K562 (cell line): ENCODE measurements around the gene TTC33. TPM values are rescaled to one million over a fixed set of nuclear protein-coding genes. Genes with fewer than 3 reads are reported as not detected.

Experiments
- ATAC-seq: fragments of 200-7000 bp; cut with Tn5 transposase; 3 replicates; pipeline ENCODE4 v1.9.1; 2020; ENCODE audit warnings: moderate library complexity
- BruUV-seq: library from RNA; stranded (reverse); fragments of 400-500 nt; replicated peaks from 2 replicates; lab custom pipeline; 2021; lab: Mats Ljungman, UMichigan
- CTCF ChIA-PET: fragments of 300-600 bp; formaldehyde crosslinking; extraction: SDS; loops from one replicate; lab custom pipeline; 2021; ENCODE audit warnings: low intra/inter-chr PET ratio; lab: Yijun Ruan, JAX
- POLR2A ChIA-PET: fragments of 300-600, 350-650 bp; sonication (Branson Sonifier 250); formaldehyde crosslinking; extraction: SDS; loops from one replicate; lab custom pipeline; 2021; ENCODE audit warnings: antibody characterized with exemption, inconsistent platforms; lab: Yijun Ruan, JAX
- DNase-seq, 4 experiments: peaks; one replicate each; pipeline versions ENCODE4 v3.0.0 to v3.0.0-alpha.2; 2011 to 2018; ENCODE audit warnings: low spot score in 3 of 4, mixed read lengths in 3 of 4; ENCODE audit errors: extremely low read depth in 1 of 4
- FAIRE-seq: peaks from 2 replicates; lab custom pipeline; 2011; peaks lifted over from hg19 to GRCh38; lab: Jason Lieb, UNC
- H2AFZ ChIP-seq: 2 replicates; pipeline ENCODE4 v1.6.0; 2011; ENCODE audit warnings: low read depth, low read length, control low read depth, inconsistent platforms
- H3K27ac ChIP-seq: fragments of 200-600 bp; 3 replicates; pipeline ENCODE4 v1.8.0; 2011; ENCODE audit warnings: low read depth, mild to moderate bottlenecking, control low read depth, inconsistent platforms, low read length, moderate library complexity, mixed read lengths; ENCODE audit errors: extremely low read depth
- H3K27me3 ChIP-seq, 2 experiments: fragments of 300-600 bp in 1 of 2; 2 replicates in 1 of 2; 3 replicates in 1 of 2; pipeline versions ENCODE4 v1.6.0 to v1.8.0; 2011; ENCODE audit warnings: inconsistent platforms in 2 of 2, low read length in 2 of 2, mild to moderate bottlenecking in 1 of 2, mixed read lengths in 1 of 2, moderate library complexity in 1 of 2; ENCODE audit not compliant: control insufficient read depth in 2 of 2, insufficient read depth in 2 of 2
- H3K36me3 ChIP-seq: fragments of 300-600 bp; 3 replicates; pipeline ENCODE4 v1.8.0; 2011; ENCODE audit warnings: mild to moderate bottlenecking, low read length, inconsistent platforms; ENCODE audit not compliant: control insufficient read depth, insufficient read depth
- H3K4me1 ChIP-seq, 2 experiments: fragments of 200-600 bp in 1 of 2; replicated peaks in 1 of 2; 2 replicates in 1 of 2; 3 replicates in 1 of 2; pipeline versions ENCODE4 v1.5.1 to v1.8.0; 2011; ENCODE audit warnings: inconsistent platforms in 2 of 2, low read length in 2 of 2, mild to moderate bottlenecking in 1 of 2, mixed read lengths in 1 of 2, moderate library complexity in 1 of 2; ENCODE audit not compliant: control insufficient read depth in 2 of 2, insufficient read depth in 2 of 2
- H3K4me2 ChIP-seq: 2 replicates; pipeline ENCODE4 v1.6.1; 2011; ENCODE audit warnings: low read length, control low read depth, inconsistent platforms, mixed read lengths; ENCODE audit not compliant: insufficient read depth
- H3K4me3 ChIP-seq: fragments of 200-600 bp; sonication (generic), shearing (Covaris generic); 2 replicates; pipeline ENCODE4 v1.5.1; 2016; ENCODE audit warnings: control low read depth, inconsistent platforms
- H3K79me2 ChIP-seq: fragments of 200-600 bp; 3 replicates; pipeline ENCODE4 v1.8.0; 2011; ENCODE audit warnings: low read length, inconsistent platforms; ENCODE audit not compliant: control insufficient read depth, insufficient read depth
- H3K9ac ChIP-seq, 2 experiments: 2 replicates each; pipeline versions ENCODE4 v1.6.0 to v1.6.1; 2011; ENCODE audit warnings: low read depth in 2 of 2, low read length in 2 of 2, control low read depth in 1 of 2, inconsistent platforms in 1 of 2, mild to moderate bottlenecking in 1 of 2, mixed read lengths in 1 of 2; ENCODE audit not compliant: insufficient read depth in 1 of 2
- H3K9me1 ChIP-seq: one replicate; pipeline ENCODE4 v1.6.0; 2011; ENCODE audit warnings: inconsistent platforms, mild to moderate bottlenecking, low read length, moderate library complexity; ENCODE audit not compliant: control insufficient read depth, insufficient read depth
- H3K9me3 ChIP-seq: replicated peaks from 2 replicates; pipeline ENCODE4 v1.5.1; 2011; ENCODE audit warnings: low read depth, low read length, inconsistent platforms; ENCODE audit not compliant: control insufficient read depth, insufficient read depth
- H4K20me1 ChIP-seq: replicated peaks from 2 replicates; pipeline ENCODE4 v1.6.1; 2011; ENCODE audit warnings: low read length, inconsistent platforms, mixed read lengths; ENCODE audit not compliant: control insufficient read depth, insufficient read depth
- E2F3 ChIP-seq: fragments of 250-450 bp; sonication (Bioruptor Pico); IDR thresholded peaks from 2 replicates; pipeline ENCODE4 v1.4.0; 2020; ENCODE audit warnings: mild to moderate bottlenecking
- ELF1 ChIP-seq: fragments of 200-800 bp; sonication (Bioruptor generic); IDR thresholded peaks from 2 replicates; pipeline ENCODE4 v1.6.1; 2016; ENCODE audit warnings: missing genetic modification characterization, missing compliant biosample characterization
- NEUROD1 ChIP-seq: fragments of 150-350 bp; IDR thresholded peaks from 2 replicates; pipeline ENCODE4 v1.6.1; 2014; ENCODE audit warnings: borderline replicate concordance, low read length, low read depth; ENCODE audit not compliant: partially characterized antibody
- RFX1 ChIP-seq: fragments of 450-650 bp; IDR thresholded peaks from 2 replicates; pipeline ENCODE4 v1.6.1; 2016; ENCODE audit warnings: mild to moderate bottlenecking, moderate library complexity
- WGBS: fragments of 100-300 bp; shearing (Covaris generic); methylation state at CpG from one replicate; pipeline ENCODE4 v1.1.6; 2016; ENCODE audit warnings: low coverage, mixed read lengths; ENCODE audit not compliant: insufficient coverage; ENCODE audit errors: missing lambda C conversion rate; 5-methylcytosine and 5-hydroxymethylcytosine counted together
- in situ Hi-C: fragments of 300-500 bp; cut with MboI; formaldehyde crosslinking; loops from 4 replicates; pipeline ENCODE4 v1.15.0; 2018; ENCODE audit warnings: inconsistent platforms, mixed read lengths
- intact Hi-C: fragments of 100-400 bp; cut with micrococcal nuclease; formaldehyde crosslinking; loops from 2 replicates; pipeline ENCODE4 v1.14.2; 2022
- polyA plus RNA-seq, 8 experiments: library from polyadenylated mRNA; depleted of rRNA in 4 of 8; stranded (reverse) in 5 of 8; unstranded in 3 of 8; fragments of >200 nt; fragmentation: Nextera tagmentation in 2 of 8; fragmentation: Illumina TruSeq in 1 of 8; extraction: Ambion mirVana in 2 of 8; extraction: Trizol in 1 of 8; gene quantifications; 2 replicates each; pipeline versions ENCODE4 v1.2.1 to v1.2.3, GENCODE V29; 2011 to 2014; ENCODE audit warnings: inconsistent platforms in 1 of 8, missing spikeins in 1 of 8
- total RNA-seq, 7 experiments: library from RNA; depleted of rRNA in 6 of 7; stranded (reverse); fragments of >200 nt in 6 of 7; fragmentation: Illumina TruSeq in 2 of 7; extraction: Trizol in 2 of 7; gene quantifications; 2 replicates each; pipeline versions ENCODE4 v1.2.1 to v1.2.3, GENCODE V29; 2011 to 2021; ENCODE audit warnings: low replicate concordance in 1 of 7

TTC33 gene
- total and polyA plus RNA-seq, 9 of the 15 experiments (the other 6 are each of a cell fraction or from before 2014, with no cell fraction given) = 11.5 to 24.9 (median 21.1) TPM

- Histone ChIP-seq H3K79me2 (no peaks in the 10 kb centered on the region), H3K4me1 (no peaks in the 10 kb centered on the region), H3K9ac (no peak overlapping the region), H3K27ac (no peak overlapping the region), H3K4me3 (no peak overlapping the region), H3K4me2 (no peak overlapping the region), H3K9me3 (no peaks in the 10 kb centered on the region), H3K9me1 (no peaks in the 10 kb centered on the region), H2AFZ (no peak overlapping the region), H3K36me3 (no peaks in the 10 kb centered on the region), H3K27me3 (no peaks in the 10 kb centered on the region), H4K20me1 (no peaks in the 10 kb centered on the region)
- BruUV-seq = no TSS peak
- ATAC-seq (no peak), DNase-seq (no peak), FAIRE-seq (no peak)
- 0% methylated on average over 1 of the region's 1 CpG for WGBS
- TF ChIP-seq ELF1 (tag) (no peak), RFX1 (peak; percentile 23; the same call in 1 of the 2 replicates)
- ChIA-PET POLR2A (interaction anchor here (0.7 kb wide), 1 partner anchor 62 kb away, joined by 3 read pairs; no protein-coding TSS in a partner anchor), CTCF (no interaction called here)
- intact Hi-C loops = no loop called here
- in situ Hi-C loops = no loop called here
Measured at GRCh38 chr5:40497573-40497972, 258.2 kb downstream of the TTC33 start.

DNA sequence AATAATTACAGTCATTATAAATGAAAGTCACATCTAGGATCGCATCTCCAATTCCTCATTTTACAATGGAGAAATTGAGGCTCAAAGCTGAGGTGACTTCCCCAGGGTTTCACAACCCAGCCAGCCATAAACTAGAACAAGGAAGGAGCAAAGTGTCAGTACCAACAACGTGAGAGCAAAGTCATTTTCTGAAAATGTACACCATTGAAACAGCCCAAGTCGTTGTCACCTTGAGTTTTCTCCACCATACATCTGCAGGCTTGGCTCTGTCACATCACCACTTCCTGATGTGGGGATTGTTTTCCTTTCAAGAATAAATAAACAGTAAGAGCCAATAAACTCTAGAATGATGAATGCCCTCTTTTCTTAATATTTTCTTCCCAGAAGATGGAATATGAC lies 260.5 kb downstream of the TTC33 start:
- ATAC-seq = no peak
- no TSS peak for BruUV-seq
- Histone ChIP-seq H3K36me3 (no peaks in the 10 kb centered on the region), H3K9ac (no peak overlapping the region), H3K27ac (no peak overlapping the region), H3K4me3 (no peak overlapping the region)
- CTCF ChIA-PET = no interaction called here
- TF ChIP-seq E2F3 (CRISPR knock-in tag) = no peak
- TF ChIP-seq NEUROD1 = no peak
- TF ChIP-seq, all 486 proteins: peak for 0
- Histone ChIP-seq H3K4me2 (no peak overlapping the region), H3K79me2 (no peaks in the 10 kb centered on the region), H3K9me1 (no peaks in the 10 kb centered on the region), H3K27me3 (no peaks in the 10 kb centered on the region), H4K20me1 (no peaks in the 10 kb centered on the region), H3K9me3 (no peaks in the 10 kb centered on the region), H3K4me1 (no peaks in the 10 kb centered on the region), H2AFZ (no peak overlapping the region)
- intact Hi-C loops = no loop called here
- FAIRE-seq (no peak), DNase-seq (no peak)
- 0% methylated on average over 3 of the region's 3 CpGs for WGBS
- in situ Hi-C loops = no loop called here
- POLR2A ChIA-PET = interaction anchor here (0.9 kb wide), 1 partner anchor 17 kb away, joined by 3 read pairs; no protein-coding TSS in a partner anchor
